ENCODE measurements around the gene SLC2A10.

- TF ChIP-seq CTCF (IDR thresholded peaks at IDR 0.05): no peak
- TF ChIP-seq POLR2A (IDR thresholded peaks at IDR 0.05): no peak
These were observed 30.9 kb upstream of the SLC2A10 start for GRCh38 chr20:46678516-46678915.

Measured in lower leg skin (tissue), 3 donors.